GM12892 (cell line): ENCODE results near the gene CETN2.

Source experiments
- POLR2A ChIP-seq: IDR thresholded peaks from 2 replicates; pipeline ENCODE4 v1.6.1; 2011; ENCODE audit warnings: low read depth, low read length, control low read depth
- POLR2AphosphoS5 ChIP-seq: IDR thresholded peaks from 2 replicates; pipeline ENCODE4 v1.6.1; 2011; ENCODE audit warnings: low read depth, low read length, control low read depth
- TAF1 ChIP-seq: IDR thresholded peaks from 2 replicates; pipeline ENCODE4 v1.6.1; 2011; ENCODE audit warnings: low read depth, mild to moderate bottlenecking, control low read depth, low read length, borderline replicate concordance

GRCh38 chrX:152821145-152821765 is 9.3 kb downstream of the CETN2 start:
- TF ChIP-seq TAF1 (no peak), POLR2AphosphoS5 (no peak), POLR2A (no peak)
